ENCODE results near the gene EIF4E2.

EIF4E2 gene

DNA sequence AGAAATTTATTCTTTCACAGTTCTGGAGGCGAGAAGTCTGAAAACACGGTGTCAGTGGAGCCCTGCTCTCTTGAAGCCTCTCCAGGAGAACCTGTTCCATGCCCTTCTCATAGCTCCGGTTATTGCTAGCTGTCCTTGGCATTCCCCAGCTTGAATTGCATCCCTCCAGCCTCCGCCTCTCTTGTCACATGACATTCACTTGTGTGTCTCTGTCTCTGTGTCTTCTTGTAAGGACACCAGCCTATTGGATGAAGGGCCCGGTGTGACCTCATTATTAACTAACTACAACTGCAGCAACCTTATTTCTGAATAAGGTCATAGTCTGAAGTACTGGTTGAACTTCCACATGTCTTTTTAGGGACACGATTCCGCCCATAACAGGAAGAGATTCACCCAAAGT lies 34.9 kb upstream of the EIF4E2 start:
- no peaks in the 10 kb centered on the region for H3K36me3 Mint-ChIP-seq (ENCODE audit: low read depth)
- no peak for DNase-seq (ENCODE audit: low spot score)
- no peak overlapping the region for H3K27ac Mint-ChIP-seq
- H3K27me3 Mint-ChIP-seq (ENCODE audit: low read depth) = peaks cover 13% of the 10 kb centered on the region
- no peaks in the 10 kb centered on the region for H3K9me3 Mint-ChIP-seq
- no peak overlapping the region for H3K4me3 Mint-ChIP-seq
- H3K4me1 Mint-ChIP-seq (ENCODE audit: low read depth) = no peaks in the 10 kb centered on the region

DNA sequence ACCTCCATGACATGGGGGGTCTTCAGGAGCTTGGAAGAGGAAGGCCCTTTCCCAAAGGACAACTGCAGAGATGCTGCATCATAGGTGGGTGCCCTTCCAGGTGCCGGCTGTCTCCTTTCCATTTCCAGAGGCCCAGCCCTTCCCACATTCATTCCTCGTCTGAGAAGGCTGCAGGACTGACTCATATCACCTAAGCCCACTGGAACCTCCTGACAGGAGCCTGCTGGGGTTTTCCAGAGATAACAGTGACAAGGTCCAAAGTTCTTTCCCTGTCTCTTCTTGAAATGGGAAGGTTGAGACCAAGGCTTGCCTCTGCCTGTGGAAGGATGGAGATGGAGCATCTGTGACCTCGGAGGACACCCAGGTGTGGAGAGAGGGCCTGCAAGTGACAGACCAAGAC lies 33.9 kb upstream of the EIF4E2 start:
- Mint-ChIP-seq H3K27me3 (ENCODE audit: low read depth) (peaks cover 17% of the 10 kb centered on the region), H3K4me1 (ENCODE audit: low read depth) (peaks cover 1% of the 10 kb centered on the region), H3K4me3 (no peak overlapping the region), H3K9me3 (no peaks in the 10 kb centered on the region), H3K27ac (no peak overlapping the region), H3K36me3 (ENCODE audit: low read depth) (no peaks in the 10 kb centered on the region)
- DNase-seq (ENCODE audit: low spot score) = no peak

DNA sequence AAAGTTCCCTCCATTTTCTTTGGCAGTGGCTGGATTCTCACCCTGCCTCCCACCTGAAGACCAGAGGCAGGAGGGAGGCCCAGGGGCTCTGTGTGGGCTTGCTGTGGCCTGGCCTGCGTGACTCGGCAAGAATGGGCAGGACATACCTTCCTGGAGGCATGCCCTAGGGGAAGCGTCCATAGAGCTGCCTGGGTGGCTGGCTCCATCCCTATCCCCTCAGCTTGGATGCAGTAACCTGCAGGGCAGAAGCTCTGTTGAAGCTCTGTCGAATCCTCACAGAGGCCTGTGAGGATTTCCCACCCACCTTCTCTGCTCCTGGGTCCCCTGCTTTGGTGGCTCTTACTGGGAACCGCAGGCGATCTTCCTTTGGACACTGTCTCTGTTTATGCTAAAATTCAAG lies 31.6 kb upstream of the EIF4E2 start:
- H3K4me3 Mint-ChIP-seq = no peak overlapping the region

DNA sequence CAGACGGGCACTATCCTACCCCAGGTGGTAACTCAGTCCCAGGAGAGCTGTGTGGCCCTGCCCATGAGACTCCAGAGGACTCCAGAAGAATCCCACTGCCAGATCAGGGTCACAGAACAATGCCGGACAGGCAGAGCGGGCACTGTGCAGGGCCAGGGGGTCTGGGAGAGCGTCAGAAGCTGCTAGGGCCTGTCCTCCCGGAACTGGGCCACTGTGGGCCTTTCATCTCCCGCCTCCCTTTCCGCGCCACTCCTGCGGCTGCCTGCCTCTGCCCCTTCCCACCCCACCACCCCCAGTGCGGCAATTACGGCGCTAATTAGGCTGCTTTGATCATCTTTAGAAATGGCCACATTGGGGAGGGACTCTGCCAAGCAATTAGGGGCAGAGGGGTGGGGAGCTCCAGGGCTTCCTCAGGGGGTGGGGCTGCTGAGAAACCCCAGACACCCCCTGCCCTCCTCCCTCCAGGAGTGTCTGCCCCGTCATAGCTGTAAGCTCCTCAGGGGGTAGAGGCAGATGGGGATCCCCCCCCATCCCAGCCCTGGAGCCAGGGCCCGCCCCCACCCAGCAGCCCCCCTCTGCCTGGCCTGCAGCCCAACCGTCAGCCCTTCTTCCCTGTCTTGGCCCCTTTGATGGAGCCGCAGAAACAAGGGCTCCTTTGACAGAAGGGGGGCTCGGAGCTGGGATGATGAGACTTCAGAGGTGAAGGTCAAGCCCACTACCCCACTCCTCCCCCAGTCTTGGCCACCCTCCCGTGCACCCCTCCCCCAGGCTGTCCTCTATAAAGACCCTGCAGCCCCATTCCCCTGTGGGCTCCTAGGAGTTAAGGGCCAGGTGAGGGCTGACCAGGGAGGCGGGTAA lies 30.7 kb upstream of the EIF4E2 start, which contains the start of gene PRSS56:
TSS of gene PRSS56 (plus strand) at position 808 of the 858 bp plus-strand sequence. CDS start 211 bp downstream, outside the sequence.
- Mint-ChIP-seq H3K4me1 (ENCODE audit: low read depth) (peaks cover 1% of the 10 kb centered on the region), H3K4me3 (no peak within 1 kb of the TSS), H3K27me3 (ENCODE audit: low read depth) (peaks cover 23% of the 10 kb centered on the region), H3K9me3 (no peaks in the 10 kb centered on the region), H3K27ac (no peak within 1 kb of the TSS), H3K36me3 (ENCODE audit: low read depth) (no peaks in the 10 kb centered on the region)
- DNase-seq (ENCODE audit: low spot score) = no peak

More for the DNA sequence above, 31.6 kb upstream of the EIF4E2 start:
- no peaks in the 10 kb centered on the region for H3K9me3 Mint-ChIP-seq
- peaks cover 20% of the 10 kb centered on the region for H3K27me3 Mint-ChIP-seq (ENCODE audit: low read depth)
- peaks cover 1% of the 10 kb centered on the region for H3K4me1 Mint-ChIP-seq (ENCODE audit: low read depth)
- DNase-seq (ENCODE audit: low spot score) = no peak
- no peaks in the 10 kb centered on the region for H3K36me3 Mint-ChIP-seq (ENCODE audit: low read depth)
- H3K27ac Mint-ChIP-seq = no peak overlapping the region

DNA sequence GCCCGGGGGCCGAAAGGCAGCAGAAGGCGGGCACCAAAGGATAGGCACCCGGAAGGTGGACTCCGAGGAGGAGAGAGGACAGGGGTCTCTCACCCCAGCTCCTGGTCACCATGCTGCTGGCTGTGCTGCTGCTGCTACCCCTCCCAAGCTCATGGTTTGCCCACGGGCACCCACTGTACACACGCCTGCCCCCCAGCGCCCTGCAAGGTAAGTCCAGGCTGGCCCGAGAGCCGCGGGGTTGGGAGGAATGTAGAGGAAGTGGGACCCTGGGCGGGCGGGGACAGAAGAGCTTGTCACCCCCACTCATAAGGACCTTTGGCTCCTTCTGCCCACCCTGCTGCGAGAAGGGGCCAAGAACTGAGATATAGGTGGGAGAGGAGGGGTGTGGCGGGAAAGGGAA lies 30.0 kb upstream of the EIF4E2 start:
- no peak overlapping the region for H3K4me3 Mint-ChIP-seq
- no peak for DNase-seq (ENCODE audit: low spot score)
- H3K4me1 Mint-ChIP-seq (ENCODE audit: low read depth) = peaks cover 1% of the 10 kb centered on the region
- H3K9me3 Mint-ChIP-seq = no peaks in the 10 kb centered on the region
- no peak overlapping the region for H3K27ac Mint-ChIP-seq
- H3K36me3 Mint-ChIP-seq (ENCODE audit: low read depth) = no peaks in the 10 kb centered on the region
- H3K27me3 Mint-ChIP-seq (ENCODE audit: low read depth) = peaks cover 23% of the 10 kb centered on the region

DNA sequence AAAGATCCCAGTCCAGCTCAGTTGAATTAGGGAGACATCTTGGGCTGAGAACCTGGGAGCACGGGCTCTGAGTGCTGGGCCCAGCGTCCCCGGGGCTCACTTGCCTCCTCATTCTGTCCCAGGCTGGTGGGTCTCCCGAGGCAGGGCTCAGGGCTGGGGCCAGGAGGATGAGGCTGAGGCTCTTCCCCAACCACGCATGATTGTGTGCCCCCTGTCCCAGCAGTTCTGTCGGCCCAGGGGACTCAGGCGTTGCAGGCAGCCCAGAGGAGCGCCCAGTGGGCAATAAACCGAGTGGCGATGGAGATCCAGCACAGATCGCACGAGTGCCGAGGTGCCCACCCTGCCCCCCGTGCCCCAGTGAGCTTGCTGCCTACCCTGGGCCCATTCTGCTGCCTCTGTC lies 29.4 kb upstream of the EIF4E2 start:
- H3K4me3 Mint-ChIP-seq = no peak overlapping the region
- H3K4me1 Mint-ChIP-seq (ENCODE audit: low read depth) = peaks cover 1% of the 10 kb centered on the region
- H3K27me3 Mint-ChIP-seq (ENCODE audit: low read depth) = peaks cover 23% of the 10 kb centered on the region
- H3K27ac Mint-ChIP-seq = no peak overlapping the region
- H3K36me3 Mint-ChIP-seq (ENCODE audit: low read depth) = no peaks in the 10 kb centered on the region
- H3K9me3 Mint-ChIP-seq = no peaks in the 10 kb centered on the region
- no peak for DNase-seq (ENCODE audit: low spot score)

DNA sequence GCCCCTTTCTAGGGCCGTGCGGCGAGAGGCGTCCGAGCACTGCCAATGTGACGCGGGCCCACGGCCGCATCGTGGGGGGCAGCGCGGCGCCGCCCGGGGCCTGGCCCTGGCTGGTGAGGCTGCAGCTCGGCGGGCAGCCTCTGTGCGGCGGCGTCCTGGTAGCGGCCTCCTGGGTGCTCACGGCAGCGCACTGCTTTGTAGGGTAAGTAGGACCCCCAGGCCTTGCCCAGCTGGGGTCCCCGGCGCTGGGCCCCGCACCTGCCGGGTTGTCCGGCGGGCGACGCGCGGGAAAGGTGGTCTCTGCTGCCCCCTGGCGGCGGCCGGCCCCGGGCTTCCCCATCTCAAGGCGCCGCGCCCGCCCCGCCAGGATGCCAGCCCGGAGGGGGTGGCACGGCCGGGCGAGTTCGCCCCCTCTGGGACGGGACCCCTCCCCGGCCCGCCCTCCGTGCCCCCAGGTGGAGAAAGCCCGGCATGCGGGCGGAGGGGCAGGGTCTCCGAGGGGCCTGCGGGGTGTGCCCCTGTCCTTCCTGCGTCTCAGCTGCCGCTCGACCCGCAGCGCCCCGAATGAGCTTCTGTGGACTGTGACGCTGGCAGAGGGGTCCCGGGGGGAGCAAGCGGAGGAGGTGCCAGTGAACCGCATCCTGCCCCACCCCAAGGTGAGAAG lies 28.4 kb upstream of the EIF4E2 start:
- no peaks in the 10 kb centered on the region for H3K9me3 Mint-ChIP-seq
- peaks cover 28% of the 10 kb centered on the region for H3K27me3 Mint-ChIP-seq (ENCODE audit: low read depth)
- H3K4me3 Mint-ChIP-seq = no peak overlapping the region
- H3K36me3 Mint-ChIP-seq (ENCODE audit: low read depth) = no peaks in the 10 kb centered on the region
- H3K4me1 Mint-ChIP-seq (ENCODE audit: low read depth) = peaks cover 1% of the 10 kb centered on the region
- no peak overlapping the region for H3K27ac Mint-ChIP-seq
- peak; percentile 49 for DNase-seq (ENCODE audit: low spot score)

DNA sequence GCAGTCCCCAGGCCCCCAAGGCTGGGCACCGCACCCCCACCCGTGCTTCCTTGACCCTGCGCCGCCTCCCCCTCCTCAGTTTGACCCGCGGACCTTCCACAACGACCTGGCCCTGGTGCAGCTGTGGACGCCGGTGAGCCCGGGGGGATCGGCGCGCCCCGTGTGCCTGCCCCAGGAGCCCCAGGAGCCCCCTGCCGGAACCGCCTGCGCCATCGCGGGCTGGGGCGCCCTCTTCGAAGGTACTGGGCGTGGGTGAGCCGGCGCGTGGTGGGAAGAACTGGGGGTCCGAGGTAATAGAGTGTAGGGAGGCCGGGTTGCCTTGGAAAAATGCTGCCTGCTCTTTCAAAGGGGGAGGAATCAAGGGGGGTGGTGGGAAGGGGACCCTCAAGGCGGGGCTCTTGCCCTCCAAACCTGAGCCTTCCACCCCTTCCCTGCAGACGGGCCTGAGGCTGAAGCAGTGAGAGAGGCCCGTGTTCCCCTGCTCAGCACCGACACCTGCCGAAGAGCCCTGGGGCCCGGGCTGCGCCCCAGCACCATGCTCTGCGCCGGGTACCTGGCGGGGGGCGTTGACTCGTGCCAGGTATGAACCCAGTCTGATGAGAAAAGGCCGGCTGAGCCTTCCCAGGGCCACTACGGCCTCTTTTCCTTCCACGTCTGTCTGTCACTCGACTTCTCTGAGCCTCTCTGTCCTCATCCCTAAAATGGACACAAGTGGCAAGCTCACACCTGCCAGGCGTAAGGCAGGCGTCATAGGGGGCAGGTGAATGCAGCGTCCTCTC lies 27.7 kb upstream of the EIF4E2 start:
- Mint-ChIP-seq H3K27ac (no peak overlapping the region), H3K9me3 (no peaks in the 10 kb centered on the region), H3K36me3 (ENCODE audit: low read depth) (no peaks in the 10 kb centered on the region), H3K4me1 (ENCODE audit: low read depth) (peaks cover 1% of the 10 kb centered on the region), H3K4me3 (no peak overlapping the region), H3K27me3 (ENCODE audit: low read depth) (peaks cover 29% of the 10 kb centered on the region)
- DNase-seq (ENCODE audit: low spot score) = no peak

DNA sequence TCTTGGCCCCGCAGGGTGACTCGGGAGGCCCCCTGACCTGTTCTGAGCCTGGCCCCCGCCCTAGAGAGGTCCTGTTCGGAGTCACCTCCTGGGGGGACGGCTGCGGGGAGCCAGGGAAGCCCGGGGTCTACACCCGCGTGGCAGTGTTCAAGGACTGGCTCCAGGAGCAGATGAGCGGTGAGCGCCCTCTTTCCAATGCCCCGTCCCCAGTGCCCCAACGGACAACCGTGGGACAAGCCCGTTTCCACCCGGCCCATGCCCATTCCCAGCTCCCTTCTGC lies 27.1 kb upstream of the EIF4E2 start:
- Mint-ChIP-seq H3K27ac (no peak overlapping the region), H3K9me3 (no peaks in the 10 kb centered on the region), H3K36me3 (ENCODE audit: low read depth) (no peaks in the 10 kb centered on the region), H3K27me3 (ENCODE audit: low read depth) (peaks cover 30% of the 10 kb centered on the region), H3K4me1 (ENCODE audit: low read depth) (peaks cover 1% of the 10 kb centered on the region), H3K4me3 (no peak overlapping the region)
- no peak for DNase-seq (ENCODE audit: low spot score)

DNA sequence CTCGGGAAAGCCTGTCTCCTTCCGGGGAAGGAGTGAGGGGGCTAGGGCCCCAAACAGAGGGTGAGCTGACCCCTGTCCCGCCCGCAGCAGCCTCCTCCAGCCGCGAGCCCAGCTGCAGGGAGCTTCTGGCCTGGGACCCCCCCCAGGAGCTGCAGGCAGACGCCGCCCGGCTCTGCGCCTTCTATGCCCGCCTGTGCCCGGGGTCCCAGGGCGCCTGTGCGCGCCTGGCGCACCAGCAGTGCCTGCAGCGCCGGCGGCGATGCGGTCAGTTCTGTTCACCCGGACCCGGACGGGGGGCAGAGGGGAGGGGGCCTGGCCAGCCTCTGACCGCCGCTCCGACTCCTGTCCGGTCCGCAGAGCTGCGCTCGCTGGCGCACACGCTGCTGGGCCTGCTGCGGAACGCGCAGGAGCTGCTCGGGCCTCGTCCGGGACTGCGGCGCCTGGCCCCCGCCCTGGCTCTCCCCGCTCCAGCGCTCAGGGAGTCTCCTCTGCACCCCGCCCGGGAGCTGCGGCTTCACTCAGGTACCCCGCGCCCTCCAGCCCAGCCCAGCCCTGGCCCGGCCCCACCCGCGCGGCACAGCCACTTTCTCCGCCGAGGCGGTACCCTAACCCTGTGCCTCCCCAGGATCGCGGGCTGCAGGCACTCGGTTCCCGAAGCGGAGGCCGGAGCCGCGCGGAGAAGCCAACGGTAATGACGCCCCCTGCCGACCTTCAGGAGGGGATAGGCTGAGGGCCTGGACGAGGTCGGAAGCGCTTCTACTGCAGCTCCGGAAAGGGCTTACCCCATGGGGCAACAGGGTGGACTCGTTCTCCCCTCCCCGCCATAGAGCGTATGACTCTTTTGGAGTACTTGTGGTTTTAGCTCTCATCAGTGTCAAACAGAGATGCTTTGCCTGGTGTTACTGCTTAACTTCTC lies 26.5 kb upstream of the EIF4E2 start:
- no peak overlapping the region for H3K4me3 Mint-ChIP-seq
- H3K27me3 Mint-ChIP-seq (ENCODE audit: low read depth) = peaks cover 35% of the 10 kb centered on the region
- H3K36me3 Mint-ChIP-seq (ENCODE audit: low read depth) = no peaks in the 10 kb centered on the region
- H3K27ac Mint-ChIP-seq = no peak overlapping the region
- DNase-seq (ENCODE audit: low spot score) = peak; percentile 25
- peaks cover 5% of the 10 kb centered on the region for H3K4me1 Mint-ChIP-seq (ENCODE audit: low read depth)
- no peaks in the 10 kb centered on the region for H3K9me3 Mint-ChIP-seq

DNA sequence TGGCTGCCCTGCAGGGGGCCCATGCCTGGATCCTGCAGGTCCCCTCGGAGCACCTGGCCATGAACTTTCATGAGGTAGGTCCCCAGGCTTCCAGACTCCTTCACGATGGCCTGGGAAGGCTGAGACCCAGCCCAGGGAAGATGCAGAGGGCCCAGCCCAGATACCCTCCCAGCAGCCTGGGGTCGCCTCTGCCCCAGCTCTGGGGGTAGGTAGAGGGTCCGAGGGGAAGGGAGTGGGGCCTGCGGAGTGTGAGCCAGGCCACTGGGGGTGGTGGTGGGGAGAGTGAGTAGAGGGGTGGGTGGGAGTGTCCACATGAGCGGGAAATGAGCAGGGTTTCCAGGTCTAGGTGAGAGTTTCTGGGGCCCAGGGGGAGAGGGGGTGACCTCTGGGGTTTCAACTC lies 25.7 kb upstream of the EIF4E2 start:
- Mint-ChIP-seq H3K27ac (no peak overlapping the region), H3K9me3 (no peaks in the 10 kb centered on the region), H3K4me3 (no peak overlapping the region), H3K4me1 (ENCODE audit: low read depth) (peaks cover 6% of the 10 kb centered on the region), H3K27me3 (ENCODE audit: low read depth) (peaks cover 32% of the 10 kb centered on the region), H3K36me3 (ENCODE audit: low read depth) (no peaks in the 10 kb centered on the region)
- no peak for DNase-seq (ENCODE audit: low spot score)

DNA sequence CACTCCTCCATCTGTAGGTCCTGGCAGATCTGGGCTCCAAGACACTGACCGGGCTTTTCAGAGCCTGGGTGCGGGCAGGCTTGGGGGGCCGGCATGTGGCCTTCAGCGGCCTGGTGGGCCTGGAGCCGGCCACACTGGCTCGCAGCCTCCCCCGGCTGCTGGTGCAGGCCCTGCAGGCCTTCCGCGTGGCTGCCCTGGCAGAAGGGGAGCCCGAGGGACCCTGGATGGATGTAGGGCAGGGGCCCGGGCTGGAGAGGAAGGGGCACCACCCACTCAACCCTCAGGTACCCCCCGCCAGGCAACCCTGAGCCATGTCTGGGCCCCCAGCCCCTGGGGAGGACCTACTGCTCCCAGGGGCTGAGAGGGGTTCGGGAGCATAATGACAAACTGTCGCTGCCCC lies 25.3 kb upstream of the EIF4E2 start:
- Mint-ChIP-seq H3K27me3 (ENCODE audit: low read depth) (peaks cover 32% of the 10 kb centered on the region), H3K4me3 (no peak overlapping the region)
- no peak for DNase-seq (ENCODE audit: low spot score)

DNA sequence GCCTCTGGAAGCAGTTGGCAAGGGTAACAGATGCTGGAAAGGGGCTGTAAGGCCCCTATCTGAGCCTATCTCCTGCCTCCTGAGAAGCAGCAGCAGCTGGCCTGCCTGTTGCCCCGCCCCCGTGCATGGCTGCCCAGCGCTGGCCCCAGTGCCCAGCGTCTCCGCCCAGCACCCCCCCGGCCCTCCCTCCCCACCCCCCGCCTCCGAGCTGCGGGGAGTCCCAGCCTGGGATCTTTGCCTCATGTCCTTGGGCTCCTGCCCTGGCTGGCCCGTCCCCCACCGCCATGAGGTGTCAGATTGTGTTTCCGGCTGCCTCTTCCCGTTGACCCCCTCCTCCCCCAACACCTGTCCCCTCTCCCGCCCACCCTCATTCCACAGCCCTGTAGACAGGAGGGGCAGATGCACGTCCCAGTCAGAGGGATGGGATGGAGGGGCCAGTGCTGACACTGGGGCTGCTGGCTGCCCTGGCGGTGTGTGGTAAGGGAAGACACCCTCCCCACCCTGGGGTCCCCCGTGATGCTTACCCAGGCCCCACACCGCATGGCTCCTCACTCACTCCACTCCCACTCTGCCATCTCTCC lies 24.6 kb upstream of the EIF4E2 start, which contains the start of gene CHRND:
TSS of gene CHRND (plus strand) at position 370 of the 581 bp plus-strand sequence. CDS start at position 426, 56 bp downstream.
- peaks cover 30% of the 10 kb centered on the region for H3K27me3 Mint-ChIP-seq (ENCODE audit: low read depth)
- H3K4me1 Mint-ChIP-seq (ENCODE audit: low read depth) = peaks cover 6% of the 10 kb centered on the region
- no peaks in the 10 kb centered on the region for H3K36me3 Mint-ChIP-seq (ENCODE audit: low read depth)
- no peaks in the 10 kb centered on the region for H3K9me3 Mint-ChIP-seq
- no peak for DNase-seq (ENCODE audit: low spot score)
- no peak within 1 kb of the TSS for H3K27ac Mint-ChIP-seq
- H3K4me3 Mint-ChIP-seq = no peak within 1 kb of the TSS

More for the DNA sequence above, 25.3 kb upstream of the EIF4E2 start:
- Mint-ChIP-seq H3K9me3 (no peaks in the 10 kb centered on the region), H3K27ac (no peak overlapping the region), H3K4me1 (ENCODE audit: low read depth) (peaks cover 6% of the 10 kb centered on the region), H3K36me3 (ENCODE audit: low read depth) (no peaks in the 10 kb centered on the region)
